AG10803 (cell line): ENCODE results near the gene NDUFB10.
A peak's percentile ranks its signal among the peaks of the same experiment; 100 is the strongest.

Source experiments
- DNase-seq: peaks from one replicate; pipeline ENCODE4 v3.0.0; 2010; ENCODE audit warnings: low read depth
- H3K4me3 ChIP-seq: 2 replicates; pipeline ENCODE4 v1.5.1; 2011; ENCODE audit warnings: mild to moderate bottlenecking, low read length, control low read depth
- TF ChIP-seq, protein P1 (sequence below): conservative IDR thresholded peaks from 2 replicates; pipeline ENCODE4 v1.5.1; 2011; ENCODE audit warnings: mild to moderate bottlenecking, low read length, control low read depth, inconsistent platforms

NDUFB10 gene

DNA sequence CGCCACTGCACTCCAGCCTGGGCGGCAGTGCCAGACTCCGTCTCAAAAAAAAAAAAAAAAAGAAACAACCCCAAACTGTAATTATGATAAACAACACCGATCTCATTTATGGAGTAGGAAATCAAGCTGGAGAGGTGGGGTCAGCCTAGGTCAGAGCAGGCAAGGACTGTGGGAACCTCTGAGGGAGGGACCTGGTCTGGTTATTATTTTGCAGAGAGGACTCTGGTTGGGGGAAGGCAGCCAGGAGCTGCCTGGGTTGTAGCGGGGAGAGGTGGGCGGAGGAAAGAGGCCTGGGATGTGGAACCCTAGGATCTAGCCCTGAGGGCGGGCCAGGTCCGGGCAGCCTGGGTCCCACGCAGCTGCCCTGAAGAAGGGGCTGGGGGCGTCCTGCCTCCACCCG is 30.2 kb upstream of the NDUFB10 start:
- peak; percentile 43 for DNase-seq
- TF ChIP-seq, protein P1, sequence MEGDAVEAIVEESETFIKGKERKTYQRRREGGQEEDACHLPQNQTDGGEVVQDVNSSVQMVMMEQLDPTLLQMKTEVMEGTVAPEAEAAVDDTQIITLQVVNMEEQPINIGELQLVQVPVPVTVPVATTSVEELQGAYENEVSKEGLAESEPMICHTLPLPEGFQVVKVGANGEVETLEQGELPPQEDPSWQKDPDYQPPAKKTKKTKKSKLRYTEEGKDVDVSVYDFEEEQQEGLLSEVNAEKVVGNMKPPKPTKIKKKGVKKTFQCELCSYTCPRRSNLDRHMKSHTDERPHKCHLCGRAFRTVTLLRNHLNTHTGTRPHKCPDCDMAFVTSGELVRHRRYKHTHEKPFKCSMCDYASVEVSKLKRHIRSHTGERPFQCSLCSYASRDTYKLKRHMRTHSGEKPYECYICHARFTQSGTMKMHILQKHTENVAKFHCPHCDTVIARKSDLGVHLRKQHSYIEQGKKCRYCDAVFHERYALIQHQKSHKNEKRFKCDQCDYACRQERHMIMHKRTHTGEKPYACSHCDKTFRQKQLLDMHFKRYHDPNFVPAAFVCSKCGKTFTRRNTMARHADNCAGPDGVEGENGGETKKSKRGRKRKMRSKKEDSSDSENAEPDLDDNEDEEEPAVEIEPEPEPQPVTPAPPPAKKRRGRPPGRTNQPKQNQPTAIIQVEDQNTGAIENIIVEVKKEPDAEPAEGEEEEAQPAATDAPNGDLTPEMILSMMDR = no peak

DNA sequence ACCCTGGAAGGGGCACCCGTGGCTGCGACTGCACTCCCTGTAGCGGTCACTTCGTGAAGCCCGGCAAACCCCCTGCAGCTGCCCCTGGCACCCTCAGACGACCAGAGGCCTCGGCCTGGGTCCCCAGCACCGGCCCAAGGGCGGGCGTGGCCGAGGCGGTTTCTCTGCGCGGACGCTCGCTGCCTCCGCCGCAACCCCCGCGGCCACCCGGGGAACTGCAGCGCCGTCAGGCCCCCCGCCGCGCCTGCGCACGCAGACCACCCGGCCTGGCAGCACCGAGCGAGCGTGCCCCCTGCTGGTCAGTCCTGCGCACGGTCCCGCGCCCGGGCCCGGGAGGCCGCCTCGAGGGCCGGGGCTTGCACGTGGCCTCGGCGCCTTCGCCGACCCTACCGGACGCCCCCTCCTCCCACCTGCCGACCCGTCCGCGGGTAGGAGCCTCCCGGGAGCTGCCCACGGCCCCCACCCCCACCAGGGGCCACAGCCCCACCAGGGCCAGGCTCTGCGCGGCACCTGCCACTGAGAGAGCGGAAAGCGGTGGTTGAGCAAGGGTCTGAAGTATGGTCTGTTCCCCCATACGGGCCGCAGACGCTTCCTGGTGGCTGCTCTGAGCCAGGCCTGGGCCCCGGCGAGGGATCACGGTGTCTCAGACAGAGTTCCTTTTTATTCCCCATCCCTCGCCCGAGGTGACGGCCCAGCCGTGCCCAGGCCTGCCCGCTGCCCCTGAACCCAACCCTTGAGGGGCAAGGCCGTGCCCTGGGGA is 29.6 kb upstream of the NDUFB10 start:
- TF ChIP-seq, protein P1 = peak; percentile 46
- peak overlapping the region; percentile 64 for H3K4me3 ChIP-seq
- DNase-seq = peak; percentile 79

More for the DNA sequence above, 30.2 kb upstream of the NDUFB10 start:
- peak overlapping the region; percentile 64 for H3K4me3 ChIP-seq

DNA sequence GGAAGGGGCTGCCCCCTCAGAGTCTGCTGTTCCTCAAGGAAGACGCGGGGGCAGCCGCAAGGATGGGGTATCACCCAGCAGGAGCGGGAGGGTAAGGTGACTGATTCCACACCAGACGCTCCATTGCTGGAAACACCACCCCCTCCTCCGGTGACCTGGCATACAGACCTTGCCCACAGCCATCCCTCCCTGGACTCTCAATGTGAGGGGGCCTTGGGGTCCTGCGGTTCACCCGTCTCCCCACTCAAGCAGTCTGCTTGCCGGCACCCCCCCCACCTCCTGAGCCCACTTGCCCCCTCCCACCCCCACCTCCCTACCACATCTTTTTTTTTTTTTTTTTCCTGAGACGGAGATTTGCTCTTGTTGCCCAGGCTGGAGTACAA is 29.0 kb upstream of the NDUFB10 start:
- no peak for DNase-seq
- no peak overlapping the region for H3K4me3 ChIP-seq
- TF ChIP-seq, protein P1 = no peak

DNA sequence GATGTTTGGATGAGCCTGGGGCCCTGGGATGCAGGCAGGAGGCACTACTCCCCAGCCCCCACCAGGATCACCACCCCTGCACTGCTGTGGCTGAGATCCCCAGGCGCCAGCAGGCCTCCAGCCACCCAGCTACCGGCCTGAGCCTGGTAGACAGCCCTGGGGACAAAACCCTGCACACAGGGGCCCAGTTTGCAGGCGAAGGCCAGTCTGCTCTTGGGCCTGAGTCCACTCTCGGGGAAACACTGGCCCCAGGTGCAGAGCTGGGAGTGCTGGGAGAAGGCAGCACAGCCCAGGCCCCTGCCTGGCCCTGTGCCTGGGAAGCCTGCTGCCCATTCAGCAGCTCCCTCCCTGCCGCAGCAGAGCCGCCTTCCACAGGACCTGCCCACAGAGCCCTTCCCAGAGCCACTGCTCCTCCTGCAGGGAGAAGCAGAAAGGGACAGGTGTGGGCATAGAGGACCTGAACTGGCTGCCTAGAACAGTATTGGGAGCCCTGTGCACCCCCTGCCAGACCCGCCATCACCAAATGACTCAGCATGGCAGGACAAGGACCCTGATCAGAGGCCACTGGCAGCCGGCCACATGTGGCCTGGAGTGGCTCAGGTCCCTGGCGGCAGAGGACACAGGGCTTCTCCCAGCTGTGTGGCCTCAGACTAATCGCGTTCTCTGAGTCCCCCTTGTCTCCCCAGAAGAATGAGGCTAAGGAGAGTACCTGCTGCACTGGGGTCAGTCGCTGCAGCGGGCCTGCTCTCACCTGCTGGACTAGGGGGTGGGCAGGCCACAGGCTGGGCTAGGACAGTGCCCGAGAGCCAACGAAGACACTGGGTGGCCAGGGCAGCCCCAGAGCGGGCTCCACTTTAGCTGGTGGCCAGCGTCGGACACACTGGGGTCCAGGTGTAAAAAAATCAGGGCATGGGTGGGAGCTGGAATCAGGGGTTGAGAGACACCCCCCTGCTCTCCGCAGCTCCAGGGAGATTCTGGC is 27.0 kb upstream of the NDUFB10 start:
- no peak for DNase-seq
- TF ChIP-seq, protein P1 = no peak
- H3K4me3 ChIP-seq = no peak overlapping the region

DNA sequence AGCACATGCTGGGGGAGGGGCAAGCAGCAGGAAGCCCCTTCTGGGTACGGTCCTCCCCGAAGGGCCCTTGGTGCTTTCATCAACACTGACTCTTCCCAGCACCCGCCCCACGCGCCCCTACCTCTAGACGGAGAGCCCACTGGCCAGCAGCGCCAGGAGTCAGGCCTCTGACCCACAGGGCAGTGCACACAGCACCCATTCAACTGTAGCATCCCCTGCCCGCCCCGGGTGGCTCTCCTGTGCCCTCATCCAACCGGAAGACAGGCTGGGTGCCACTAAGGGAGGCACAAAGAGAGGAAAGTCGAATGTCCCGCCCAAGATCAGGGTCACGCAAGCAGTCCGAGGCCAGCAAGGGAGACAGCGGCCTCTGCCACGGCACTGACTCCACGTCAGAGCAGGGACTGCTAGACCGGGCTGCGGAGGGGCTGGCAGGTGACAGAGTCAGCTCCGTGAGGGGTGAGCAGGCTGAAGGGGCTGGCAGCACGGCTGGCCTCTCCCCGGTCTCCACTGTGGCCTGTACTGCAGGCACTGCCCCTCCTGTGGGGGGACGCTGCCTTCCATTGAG is 26.2 kb upstream of the NDUFB10 start:
- no peak for DNase-seq
- TF ChIP-seq, protein P1 = no peak
- no peak overlapping the region for H3K4me3 ChIP-seq

DNA sequence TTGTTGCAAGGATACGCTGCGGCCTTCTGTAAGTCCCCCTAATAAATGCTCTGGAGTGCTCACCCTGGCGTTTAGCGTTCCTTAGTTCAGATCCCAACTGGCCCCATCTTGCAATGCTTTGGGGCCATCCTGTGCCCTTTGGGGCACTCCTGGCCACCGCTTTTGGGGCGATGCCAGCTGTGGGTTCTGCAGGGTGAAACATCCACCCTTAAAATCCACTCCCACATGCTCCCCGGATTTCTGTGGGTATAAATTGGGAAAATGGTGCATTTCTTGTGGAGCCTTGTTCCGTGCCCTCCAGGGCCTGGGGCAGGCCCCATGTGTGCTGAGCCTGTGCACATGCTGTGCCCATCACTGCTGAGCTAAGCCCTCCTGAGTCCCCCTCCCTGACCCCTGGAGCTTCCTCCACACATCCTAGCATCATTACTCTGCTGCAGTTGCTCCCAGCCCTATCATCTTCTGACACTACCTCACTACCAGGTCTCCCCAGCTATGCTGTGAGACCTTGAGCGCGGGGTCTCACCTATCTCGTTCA is 22.3 kb upstream of the NDUFB10 start:
- DNase-seq = no peak
- H3K4me3 ChIP-seq = no peak overlapping the region
- TF ChIP-seq, protein P1 = no peak
